Calu3 (cell line): ENCODE data around the gene PTGFRN. TPM values are rescaled to one million over a fixed set of nuclear protein-coding genes. Genes with fewer than 3 reads are reported as not detected.
"Not testable (repeated sequence)": the region's sequence is repeated elsewhere in the genome, so short reads cannot be mapped to it uniquely, and the experiment has no call there.

Experiments
- BruUV-seq: library from RNA; stranded (reverse); fragments of 400-500 nt; replicated peaks from 2 replicates; lab custom pipeline; 2021; lab: Mats Ljungman, UMichigan
- CTCF ChIA-PET: fragments of 300-600 bp; sonication (Branson Sonifier 250); formaldehyde crosslinking; loops from one replicate; lab custom pipeline; 2022; ENCODE audit warnings: antibody characterized with exemption; lab: Charles Lee
- DNase-seq: peaks from one replicate; pipeline ENCODE4 v3.0.0; 2022
- H3K27ac Mint-ChIP-seq: one replicate; pipeline ENCODE4 v1.8.0; 2022; ENCODE audit warnings: mixed read lengths; ENCODE audit not compliant: unreplicated experiment
- H3K27me3 Mint-ChIP-seq: one replicate; pipeline ENCODE4 v1.8.0; 2022; ENCODE audit warnings: mixed read lengths; ENCODE audit not compliant: unreplicated experiment
- H3K36me3 Mint-ChIP-seq: one replicate; pipeline ENCODE4 v1.8.0; 2022; ENCODE audit warnings: mild to moderate bottlenecking, moderate library complexity, mixed read lengths; ENCODE audit not compliant: insufficient read depth, unreplicated experiment
- H3K4me1 Mint-ChIP-seq: one replicate; pipeline ENCODE4 v1.8.0; 2022; ENCODE audit warnings: mild to moderate bottlenecking, low read depth, mixed read lengths; ENCODE audit not compliant: unreplicated experiment
- H3K4me3 Mint-ChIP-seq: one replicate; pipeline ENCODE4 v1.8.0; 2022; ENCODE audit warnings: mild to moderate bottlenecking, low read depth, moderate library complexity, mixed read lengths; ENCODE audit not compliant: unreplicated experiment
- H3K9me3 Mint-ChIP-seq: one replicate; pipeline ENCODE4 v1.8.0; 2022; ENCODE audit warnings: low read depth, mixed read lengths; ENCODE audit not compliant: unreplicated experiment
- CTCF ChIP-seq: fragments of 200-600 bp; IDR thresholded peaks from one replicate; pipeline ENCODE4 v1.8.0; 2022; ENCODE audit warnings: antibody characterized with exemption; ENCODE audit not compliant: unreplicated experiment
- intact Hi-C: fragments of 100-400 bp; cut with micrococcal nuclease; formaldehyde crosslinking; loops from one replicate; pipeline ENCODE4 v1.10.0; 2022; ENCODE audit not compliant: unreplicated experiment
- total RNA-seq: library from RNA; stranded (reverse); gene quantifications from 2 replicates; pipeline ENCODE4 v1.2.3, GENCODE V29; 2022

PTGFRN gene
- total RNA-seq, 1 experiment from 2014 or later, result 44.6 TPM

DNA sequence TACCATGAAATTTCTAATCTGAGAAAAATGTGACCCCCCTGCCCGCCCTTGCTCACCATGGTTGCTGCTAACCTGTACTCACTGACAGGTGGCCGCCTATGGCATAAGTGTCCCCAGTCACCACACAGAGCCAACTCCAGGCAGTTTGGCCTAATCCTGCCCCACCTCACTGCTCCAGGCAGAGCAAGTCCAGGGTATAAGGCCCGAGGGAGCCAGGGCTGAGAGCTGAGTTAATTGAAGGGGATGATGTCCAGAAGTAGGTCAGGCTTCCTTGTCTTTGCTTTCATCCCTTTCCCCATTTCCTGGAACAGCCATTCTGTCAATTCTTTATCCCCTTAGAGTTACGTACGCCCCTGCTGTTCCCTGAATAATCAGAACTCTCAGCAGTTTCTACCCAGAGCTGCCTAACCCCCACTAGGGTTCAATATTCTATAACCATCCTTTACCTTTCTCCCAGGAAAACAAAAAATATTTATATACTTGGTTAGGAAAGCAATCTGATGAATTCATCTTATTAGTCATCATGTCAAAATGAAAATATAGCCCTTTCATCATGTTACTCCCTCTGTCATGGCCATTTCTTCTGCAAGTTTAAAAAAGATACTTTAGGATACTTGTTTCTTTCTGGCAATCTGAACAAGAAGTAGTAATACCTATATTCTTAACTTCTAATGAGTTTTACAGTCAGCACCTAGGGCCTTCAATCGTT, 62.4 kb downstream of the PTGFRN start:
- no TSS peak for BruUV-seq
- CTCF ChIA-PET, result no interaction called here
- H3K27ac Mint-ChIP-seq, result no peak overlapping the region
- no peak for DNase-seq
- H3K36me3 Mint-ChIP-seq, result no peaks in the 10 kb centered on the region
- no peaks in the 10 kb centered on the region for H3K27me3 Mint-ChIP-seq
- intact Hi-C loops, result no loop called here
- peaks cover 4% of the 10 kb centered on the region for H3K9me3 Mint-ChIP-seq
- no peak overlapping the region for H3K4me3 Mint-ChIP-seq
- no peaks in the 10 kb centered on the region for H3K4me1 Mint-ChIP-seq
- no peak for TF ChIP-seq CTCF

GRCh38 chr1:116972674-116973030, 62.9 kb downstream of the PTGFRN start:
- Mint-ChIP-seq H3K27me3 (no peaks in the 10 kb centered on the region), H3K4me3 (no peak overlapping the region), H3K36me3 (no peaks in the 10 kb centered on the region), H3K9me3 (peaks cover 4% of the 10 kb centered on the region), H3K4me1 (no peaks in the 10 kb centered on the region), H3K27ac (no peak overlapping the region)
- CTCF ChIA-PET, result interaction anchor here (0.7 kb wide), 1 partner anchor 861 kb away, joined by 4 read pairs; the partner anchor contains the start of gene MAB21L3
- no peak for TF ChIP-seq CTCF
- intact Hi-C loops, result no loop called here
- BruUV-seq, result no TSS peak
- no peak for DNase-seq

GRCh38 chr1:116980309-116980708, 70.6 kb downstream of the PTGFRN start:
- H3K4me1 Mint-ChIP-seq, H3K36me3 Mint-ChIP-seq, intact Hi-C loops, BruUV-seq, CTCF ChIA-PET, H3K9me3 Mint-ChIP-seq, H3K4me3 Mint-ChIP-seq, H3K27me3 Mint-ChIP-seq, DNase-seq, H3K27ac Mint-ChIP-seq: not testable (repeated sequence)

DNA sequence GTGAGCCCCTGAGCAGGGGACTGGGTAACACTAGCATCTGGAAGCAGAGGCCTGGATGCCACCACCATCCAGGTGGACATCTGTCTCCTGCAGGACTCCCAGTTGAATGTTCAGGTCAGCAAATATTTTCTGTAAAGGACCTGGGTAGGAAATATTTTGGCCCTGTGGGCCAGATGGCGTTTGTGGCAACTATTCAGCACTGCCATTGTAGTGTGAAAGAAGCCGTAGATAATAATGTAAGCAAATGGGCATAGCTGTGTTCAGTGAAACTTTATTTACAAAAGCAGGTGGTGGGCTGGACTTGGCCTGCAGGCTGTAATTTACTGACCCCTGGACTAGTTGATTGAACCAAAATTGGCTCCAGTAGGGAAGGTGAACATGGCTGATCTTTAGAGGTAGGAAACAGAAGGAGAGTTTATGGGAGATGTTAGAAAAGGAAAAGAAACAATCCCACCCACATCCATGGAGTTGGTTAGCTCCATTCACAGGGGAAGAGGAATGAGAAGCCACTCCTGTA, 71.9 kb downstream of the PTGFRN start:
- BruUV-seq, result no TSS peak
- no peaks in the 10 kb centered on the region for H3K4me1 Mint-ChIP-seq
- no peaks in the 10 kb centered on the region for H3K36me3 Mint-ChIP-seq
- DNase-seq, result no peak
- intact Hi-C loops, result no loop called here
- H3K9me3 Mint-ChIP-seq, result no peaks in the 10 kb centered on the region
- CTCF ChIA-PET, result no interaction called here
- no peak for TF ChIP-seq CTCF
- H3K27ac Mint-ChIP-seq, result no peak overlapping the region
- H3K4me3 Mint-ChIP-seq, result no peak overlapping the region
- no peaks in the 10 kb centered on the region for H3K27me3 Mint-ChIP-seq
